ENCODE results near the gene ELOB.

The ELOB gene

DNA sequence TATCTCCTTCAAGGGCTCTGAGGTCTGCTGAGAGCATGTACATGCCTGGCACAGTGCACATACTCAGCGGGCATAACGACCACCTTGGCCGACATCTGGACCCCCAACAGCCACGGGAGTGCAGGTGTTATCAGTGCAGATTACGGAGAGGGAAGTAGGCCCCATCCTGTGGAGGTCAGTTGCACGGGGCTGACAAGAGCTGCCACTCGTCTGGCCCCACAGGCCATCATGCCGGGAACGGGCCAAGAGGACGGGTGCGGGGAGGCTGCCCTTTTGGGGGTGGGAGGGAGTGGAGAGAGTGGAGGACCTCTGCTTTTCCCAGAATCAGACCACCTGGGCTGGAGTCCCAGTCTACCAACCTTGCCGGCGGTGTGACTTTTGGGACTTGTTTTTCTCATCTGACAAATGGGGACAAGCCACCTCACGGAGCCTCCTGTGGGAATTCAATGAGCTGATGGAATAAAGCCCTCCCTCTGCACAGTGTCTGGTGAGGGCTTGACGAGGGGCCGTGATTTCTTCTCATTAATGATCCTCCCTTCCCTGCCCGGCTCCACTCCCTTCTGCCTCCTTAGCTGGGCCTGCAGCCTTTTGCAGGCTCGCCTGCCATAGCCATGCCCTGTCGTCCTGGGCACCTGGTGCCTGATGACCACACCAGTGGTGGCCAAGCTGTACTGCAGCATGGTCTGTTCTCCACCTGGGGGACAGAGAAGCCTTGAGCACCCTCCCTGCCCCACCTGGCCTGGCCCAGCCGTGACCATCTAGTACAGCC, 5.7 kb upstream of the ELOB start:
- DNase-seq = no peak

DNA sequence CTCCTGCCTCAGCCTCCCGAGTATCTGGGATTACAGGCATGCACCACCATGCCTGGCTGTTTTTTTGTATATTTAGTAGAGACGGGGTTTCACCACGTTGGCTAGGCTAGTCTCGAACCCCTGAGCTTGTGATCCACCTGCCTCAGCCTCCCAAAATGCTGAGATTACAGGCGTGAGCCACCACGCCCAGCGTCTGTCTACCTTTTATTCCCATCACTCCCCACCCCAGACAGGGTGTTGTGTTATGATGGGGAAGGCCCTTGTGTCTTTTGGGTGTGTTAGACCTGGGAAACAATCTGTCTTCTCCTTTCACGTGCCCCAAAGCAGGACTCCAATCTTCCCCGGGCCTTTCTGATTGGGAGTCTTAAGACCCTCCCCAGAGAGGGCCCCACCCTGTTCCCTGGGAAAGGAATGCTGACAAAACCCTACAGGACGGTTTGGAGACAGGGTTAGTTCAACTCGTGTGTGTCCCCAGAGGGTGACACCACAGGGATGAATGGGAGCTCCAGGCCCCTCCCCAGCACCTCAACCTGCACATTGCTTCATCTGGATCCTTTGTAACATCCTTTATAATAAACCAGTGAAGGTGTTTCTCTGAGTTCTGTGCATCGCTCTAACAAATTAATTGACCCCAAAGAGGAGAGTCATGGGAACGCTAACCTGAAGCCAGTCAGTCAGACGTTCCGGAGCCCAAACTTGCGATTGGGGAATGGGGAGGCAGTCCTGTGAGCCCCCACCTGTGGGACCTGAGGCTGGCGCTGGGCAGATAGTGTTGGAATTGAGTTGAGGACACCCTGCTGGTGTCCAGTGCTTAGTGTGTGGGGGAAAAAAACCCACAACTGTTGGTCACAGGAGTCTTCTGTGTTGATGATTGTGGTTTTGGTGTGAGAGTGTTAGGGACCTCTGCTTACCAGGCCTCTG, 3.2 kb upstream of the ELOB start:
- no peak for DNase-seq

DNA sequence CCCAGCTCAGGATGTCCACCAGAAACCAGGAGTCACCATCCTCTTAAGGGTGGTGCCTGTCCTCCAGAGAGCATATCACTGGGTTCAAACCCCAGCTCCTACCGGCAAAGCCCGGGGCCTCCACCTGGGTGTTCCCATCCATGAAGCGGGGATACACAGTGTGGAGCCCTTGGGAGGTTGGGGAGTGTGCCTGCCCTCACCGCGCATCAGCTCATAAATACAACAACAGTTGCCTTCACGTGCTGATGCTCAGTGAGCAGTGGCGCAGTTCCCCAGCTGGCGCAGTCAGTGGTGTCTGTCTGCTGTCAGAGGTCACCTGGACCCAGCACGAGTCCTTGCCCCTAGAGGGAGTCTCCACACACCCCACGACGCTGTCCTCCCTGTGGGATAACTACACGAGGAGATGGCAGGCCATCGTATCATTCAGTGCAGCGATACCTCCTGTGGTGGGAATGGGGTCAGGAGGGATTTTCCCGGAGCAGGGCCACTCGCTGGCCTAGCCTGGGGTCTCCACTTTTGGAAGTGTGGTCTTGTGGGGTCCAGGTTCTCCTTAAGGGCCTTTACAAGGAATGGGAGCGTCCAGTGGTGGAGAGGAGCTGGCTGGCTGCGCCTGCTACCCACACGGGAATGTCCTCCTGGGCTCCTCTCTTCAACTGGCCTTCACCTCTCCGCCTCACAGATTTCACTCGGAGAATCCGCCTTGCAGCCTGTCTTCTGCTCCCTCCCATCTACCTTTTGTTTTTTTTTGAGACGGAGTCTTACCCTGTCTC, 2.3 kb upstream of the ELOB start:
- no peak for DNase-seq

DNA sequence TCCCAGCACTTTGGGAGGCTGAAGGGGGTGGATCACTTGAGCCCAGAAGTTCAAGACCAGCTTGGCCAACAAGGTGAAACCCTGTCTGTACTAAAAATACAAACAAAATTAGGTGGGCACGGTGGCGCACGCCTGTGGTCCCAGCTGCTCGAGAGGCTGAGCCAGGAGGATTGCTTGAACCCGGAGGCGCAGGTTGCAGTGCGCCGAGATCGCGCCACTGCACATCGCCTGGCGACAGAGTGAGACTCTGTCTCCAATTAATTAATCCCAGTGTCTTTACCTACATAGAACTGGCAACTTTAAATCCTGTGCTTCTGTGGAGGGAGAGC, 1.5 kb upstream of the ELOB start:
- no peak for DNase-seq

DNA sequence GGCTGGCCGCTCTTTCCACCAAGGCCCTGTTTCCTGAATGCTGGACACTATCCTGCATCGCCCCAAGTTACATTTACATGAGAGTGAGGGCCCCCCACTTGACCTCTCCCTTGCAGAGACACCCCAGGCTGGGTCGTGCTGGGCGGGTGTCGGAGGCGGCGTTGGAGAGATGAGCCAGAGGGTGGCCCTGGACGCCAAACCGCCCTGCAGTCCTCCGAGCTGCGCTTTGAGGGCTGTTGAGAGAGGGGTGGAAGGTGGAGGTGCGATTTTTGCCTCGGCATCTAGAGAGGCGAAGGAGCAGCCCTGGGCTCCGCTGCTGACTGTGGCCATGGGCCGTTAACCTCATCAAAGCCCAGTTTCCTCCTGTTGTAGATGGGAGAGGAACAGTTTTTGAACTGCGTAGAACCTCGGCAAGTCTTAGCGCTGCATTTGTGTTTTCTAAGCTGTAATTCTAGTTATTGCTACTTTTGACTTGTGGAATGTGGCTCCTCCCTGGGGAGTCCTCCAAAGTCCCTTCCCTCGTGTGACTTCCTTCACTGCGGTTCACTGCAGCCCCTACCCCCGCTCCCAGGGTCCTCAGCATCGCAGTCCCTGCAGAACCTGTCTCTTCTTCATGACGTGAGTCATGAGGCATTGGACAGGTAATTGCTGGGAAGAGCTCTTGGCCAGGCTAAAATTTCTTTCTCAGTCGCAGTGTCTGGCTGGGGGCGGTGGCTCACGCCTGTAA, 986 bp upstream of the ELOB start:
- peak; percentile 20 for DNase-seq

DNA sequence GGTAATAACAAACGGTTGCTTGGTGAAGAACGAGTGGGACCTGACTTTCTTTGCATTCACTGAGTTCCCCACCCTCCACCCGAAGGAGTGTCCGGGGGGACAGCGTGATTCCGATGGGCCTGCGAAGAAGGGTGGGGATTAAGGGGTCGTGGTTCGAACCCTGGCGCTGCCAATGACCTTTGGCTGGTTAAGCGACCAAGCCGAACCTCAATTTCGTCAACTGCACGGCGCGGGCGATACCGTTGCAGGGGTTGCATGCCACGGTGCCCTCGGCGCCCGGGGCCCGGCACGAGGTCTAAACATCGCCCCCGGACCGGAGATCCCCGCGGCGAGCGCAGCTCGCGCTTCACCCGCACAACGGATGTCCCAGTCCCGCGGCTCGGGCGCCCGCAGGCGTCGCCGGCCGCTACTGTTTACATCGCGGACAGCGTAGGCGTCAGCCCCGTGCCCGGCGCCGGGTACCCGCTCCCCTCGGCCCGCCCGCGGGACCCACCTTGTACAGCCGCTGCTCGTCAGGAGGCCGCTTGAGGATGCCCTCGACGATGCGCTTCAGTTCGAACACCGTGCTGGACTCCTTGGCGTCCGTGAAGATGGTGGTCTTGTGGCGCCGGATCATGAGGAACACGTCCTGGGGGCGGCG, 460 bp downstream of the ELOB start:
- DNase-seq = no peak

DNA sequence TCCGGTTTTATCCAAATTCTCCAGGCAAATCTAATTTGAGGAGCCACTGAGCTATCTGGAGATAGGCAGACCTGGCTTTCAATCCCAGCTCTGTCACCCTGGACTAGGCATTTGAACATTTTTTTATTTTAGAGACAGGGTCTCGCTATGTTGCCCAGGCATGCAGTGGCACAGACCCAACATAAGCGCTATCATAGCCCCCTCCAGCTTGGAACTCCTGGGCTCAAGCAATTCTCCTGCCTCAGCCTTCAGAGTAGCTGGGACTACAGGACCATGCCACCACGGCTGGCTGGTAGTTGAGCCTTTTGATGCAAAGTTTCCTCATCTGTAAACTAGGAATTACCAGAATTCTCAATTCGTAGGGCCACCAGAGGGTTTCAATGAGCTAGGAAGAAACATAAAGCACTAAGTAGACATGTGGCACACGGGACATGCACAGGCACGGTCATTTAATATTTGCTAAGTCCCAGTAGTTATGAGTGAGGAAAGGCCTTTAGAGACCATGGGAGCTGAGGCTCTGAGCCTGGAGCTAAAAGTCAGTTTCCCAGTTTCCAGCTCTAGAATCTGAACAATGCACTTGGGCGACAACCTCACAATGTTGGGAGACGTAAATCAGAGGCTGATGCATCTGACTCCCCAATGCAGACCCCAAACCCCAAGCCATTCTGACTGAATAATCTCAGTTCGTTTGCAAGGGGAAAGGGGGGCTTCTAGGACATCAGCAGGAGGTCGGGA, 1.1 kb downstream of the ELOB start:
- no peak for DNase-seq

DNA sequence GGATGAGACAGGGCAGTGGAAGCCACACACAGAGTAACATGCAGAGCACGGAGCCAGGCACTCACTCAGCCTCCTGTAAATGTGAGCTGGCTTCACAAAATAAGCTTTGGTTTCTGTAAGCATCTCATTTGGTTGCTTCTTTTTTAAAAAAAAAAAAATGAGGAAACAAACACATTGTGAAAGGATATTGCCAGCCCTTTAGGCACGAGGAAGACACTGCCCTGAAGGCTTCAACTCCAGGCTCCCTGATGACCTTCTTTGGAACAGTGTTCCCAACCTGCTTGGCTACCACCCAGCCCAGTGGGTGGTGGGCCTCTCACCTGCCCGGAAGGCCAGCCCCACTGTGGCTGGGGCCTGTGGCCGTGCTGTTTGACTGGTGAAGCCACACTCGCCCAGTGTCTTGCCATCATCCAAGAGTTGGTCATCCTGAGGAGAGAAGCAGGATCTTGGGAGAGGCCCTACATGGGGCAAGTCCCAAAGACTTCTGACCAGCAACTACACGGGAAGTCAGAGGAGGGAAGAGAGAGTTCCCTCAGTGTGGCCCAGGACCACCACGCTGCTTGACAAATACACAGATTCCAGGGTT, 1.9 kb downstream of the ELOB start:
- no peak for DNase-seq

DNA sequence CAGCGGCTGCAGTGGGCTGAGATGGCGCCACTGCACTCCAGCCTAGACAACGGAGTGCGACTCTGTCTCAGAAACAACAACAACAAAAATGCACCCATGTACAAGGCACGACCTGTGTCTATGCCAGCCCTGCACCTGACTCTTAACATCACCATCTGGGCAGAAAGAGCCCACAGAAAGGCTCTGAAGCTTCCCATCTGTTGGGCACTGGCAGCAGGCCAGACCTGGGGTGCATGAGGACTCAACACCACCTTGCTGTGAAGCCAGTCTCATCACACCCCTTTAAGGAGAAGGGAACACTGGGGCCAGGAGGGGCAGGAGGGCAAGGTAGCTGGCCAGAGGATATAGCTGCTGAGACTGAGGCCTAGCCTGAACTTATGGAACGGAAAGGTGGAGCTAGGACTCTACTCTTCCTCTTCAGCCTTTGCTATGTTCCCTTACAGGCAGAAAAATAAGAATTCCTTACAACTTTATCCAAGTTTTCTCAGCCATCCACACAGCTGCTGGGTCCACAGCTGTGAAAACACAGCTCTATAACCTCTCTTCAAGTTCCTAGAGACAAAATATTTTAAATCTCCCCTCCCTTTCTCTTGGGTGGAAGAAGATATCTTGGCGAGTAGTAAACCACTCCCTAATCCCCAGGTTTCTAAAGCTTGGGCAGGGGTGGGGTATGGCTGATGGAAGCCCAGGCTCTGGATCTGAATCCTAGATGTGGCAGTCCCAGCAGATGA, 2.8 kb downstream of the ELOB start:
- no peak for DNase-seq

DNA sequence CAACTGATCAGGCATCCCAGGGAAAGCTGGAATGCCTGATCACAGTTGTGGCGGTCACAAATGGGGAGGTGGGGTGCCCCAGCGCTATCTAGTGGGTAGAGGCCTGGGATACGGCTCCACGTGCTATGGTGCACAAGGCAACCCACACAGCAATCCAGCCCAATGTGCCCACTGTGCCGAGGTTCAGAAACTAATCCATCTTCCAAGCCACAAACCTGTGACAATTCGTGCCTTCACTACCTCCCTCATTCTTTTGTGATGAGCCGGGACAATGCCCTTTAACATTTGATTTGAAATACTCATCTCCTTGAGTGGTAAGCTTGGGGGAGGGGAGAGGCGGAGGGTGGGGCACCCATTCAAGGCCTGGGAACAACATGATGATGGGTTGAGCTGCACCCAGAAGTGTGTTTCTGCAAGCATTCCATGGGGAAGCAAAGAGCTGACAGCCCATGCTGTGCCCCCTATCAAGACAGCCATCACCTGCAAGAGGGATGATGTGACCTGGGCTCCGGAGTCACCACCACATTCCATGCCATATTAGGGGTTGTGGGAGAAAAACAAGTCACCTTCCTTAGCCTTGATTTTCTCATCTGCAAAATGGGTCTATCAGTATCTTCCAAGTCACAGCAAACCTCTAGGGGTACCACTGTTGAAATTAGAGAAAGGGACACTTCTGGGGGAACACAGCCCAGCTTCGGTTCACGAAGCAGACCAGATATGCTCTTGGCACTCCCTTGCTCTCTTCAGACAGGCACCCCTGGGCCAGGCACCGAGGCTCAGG, 3.7 kb downstream of the ELOB start:
- peak; percentile 27 for DNase-seq

DNA sequence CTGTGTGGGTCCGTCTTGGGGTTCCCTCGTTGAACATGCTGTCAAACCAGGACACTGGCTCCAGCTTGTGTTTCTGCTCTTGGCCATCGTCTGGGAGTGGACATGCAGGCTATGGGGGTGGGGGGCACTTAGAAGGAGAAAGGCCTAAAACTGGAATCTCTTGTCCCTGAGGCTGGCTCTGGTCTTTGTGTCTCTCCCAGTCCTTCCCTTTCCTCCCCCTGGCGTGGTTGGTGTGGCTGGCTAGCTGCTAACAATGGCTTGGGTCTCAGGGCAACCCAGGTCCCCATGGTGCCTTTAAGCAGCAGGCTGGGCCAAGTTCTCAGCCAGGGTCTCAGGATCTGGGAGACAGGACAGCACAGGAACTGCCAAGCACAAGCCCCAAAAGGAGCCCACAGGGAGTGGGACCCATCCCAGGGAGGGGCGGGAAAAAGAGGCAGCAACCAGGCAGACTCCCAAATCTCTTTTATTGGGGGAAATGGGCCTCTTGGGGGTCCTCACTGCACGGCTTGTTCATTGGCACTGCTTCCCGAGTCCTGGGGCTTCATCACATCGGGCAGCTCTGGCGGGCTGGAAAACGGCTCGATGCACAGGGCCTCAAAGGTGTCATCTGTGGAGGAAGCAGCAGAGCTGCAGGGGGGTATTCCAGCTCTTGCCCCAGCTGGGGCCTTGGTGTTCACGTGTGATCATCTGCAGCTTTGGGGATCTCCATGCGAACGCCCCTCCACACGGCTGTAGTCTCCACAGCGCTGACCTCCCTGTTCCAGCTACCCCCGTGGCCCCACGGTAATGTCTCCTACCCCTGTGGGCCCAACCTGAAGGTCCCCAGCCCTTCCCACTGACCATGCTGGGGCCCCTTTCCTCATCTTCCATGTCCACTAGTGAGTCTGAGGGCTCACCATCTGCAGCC, 5.3 kb downstream of the ELOB start:
- no peak for DNase-seq

DNA sequence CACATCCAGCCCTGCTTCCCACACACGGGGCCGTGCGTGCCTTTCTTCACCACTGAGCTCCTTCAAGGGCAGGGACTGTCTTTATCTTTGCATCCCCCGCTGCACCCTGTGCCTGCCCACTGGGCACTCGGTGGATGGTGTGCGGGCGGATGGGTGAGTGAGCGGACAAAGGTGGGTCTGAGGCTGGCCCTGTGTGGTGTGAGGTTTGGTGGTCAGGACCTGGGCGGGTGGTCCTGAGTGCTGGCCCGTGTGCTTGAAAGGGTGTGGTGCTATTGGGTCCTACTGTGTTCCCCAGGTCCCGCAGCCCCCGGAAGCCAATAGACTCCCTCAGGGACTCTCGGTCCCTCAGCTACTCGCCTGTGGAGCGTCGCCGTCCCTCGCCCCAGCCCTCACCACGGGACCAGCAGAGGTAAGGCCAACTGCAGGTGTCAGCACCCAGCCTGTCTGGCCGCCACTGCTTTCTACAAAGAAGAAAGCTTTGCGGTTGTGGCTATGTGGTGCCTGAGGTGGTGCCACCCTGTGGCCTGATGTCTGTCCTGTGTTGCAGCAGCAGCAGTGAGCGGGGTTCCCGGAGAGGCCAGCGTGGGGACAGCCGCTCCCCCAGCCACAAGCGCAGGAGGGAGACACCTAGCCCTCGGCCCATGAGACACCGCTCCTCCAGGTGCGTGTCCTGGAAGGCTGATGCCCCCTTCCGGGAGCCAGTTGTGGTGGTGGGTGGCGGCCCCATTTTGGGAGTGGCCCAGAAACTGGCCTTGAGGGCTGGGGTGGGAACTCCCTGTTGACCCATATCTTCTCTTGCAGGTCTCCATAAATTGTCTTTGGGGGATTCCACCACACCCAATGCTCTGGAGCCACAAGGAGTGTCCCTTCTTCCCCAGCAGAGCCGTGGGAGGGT, 6.8 kb downstream of the ELOB start:
- no peak for DNase-seq

DNA sequence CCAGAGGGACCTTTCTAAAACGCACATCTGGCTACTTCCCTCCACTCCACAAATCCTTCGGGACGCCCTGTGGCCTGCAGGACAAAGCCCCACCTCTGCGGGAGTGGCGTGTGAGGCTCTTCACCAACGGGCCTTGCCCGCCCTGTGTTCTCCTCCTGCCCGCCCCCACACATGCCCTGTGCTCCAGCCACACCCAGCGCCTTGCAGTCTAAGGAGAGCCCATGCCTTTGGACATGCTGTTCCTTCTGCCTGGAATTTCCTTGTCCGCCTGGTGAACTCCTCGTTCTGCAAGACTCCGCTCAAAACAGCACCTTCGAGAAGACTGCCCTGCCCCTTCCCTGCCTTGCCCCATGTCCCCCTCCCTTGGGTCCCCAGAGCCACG, 7.4 kb downstream of the ELOB start:
- DNase-seq = no peak

DNA sequence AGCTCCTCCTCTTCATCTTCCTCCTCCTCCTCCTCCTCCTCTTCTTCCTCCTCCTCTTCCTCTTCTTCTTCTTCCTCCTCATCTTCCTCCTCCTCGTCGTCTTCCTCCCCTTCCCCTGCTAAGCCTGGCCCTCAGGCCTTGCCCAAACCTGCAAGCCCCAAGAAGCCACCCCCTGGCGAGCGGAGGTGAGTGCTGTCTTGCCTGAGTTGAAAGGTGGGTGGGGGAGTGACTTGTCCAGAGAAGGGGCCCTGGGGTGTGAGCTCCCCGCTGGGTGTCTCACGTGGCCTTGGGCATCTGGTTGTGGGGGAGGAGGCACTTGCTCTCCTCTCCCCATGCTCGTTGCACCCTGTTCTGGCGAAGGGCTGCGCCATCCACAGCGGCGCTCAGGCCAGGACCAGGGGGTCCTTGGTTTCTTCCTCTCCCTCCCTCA, 8.0 kb downstream of the ELOB start:
- no peak for DNase-seq

DNA sequence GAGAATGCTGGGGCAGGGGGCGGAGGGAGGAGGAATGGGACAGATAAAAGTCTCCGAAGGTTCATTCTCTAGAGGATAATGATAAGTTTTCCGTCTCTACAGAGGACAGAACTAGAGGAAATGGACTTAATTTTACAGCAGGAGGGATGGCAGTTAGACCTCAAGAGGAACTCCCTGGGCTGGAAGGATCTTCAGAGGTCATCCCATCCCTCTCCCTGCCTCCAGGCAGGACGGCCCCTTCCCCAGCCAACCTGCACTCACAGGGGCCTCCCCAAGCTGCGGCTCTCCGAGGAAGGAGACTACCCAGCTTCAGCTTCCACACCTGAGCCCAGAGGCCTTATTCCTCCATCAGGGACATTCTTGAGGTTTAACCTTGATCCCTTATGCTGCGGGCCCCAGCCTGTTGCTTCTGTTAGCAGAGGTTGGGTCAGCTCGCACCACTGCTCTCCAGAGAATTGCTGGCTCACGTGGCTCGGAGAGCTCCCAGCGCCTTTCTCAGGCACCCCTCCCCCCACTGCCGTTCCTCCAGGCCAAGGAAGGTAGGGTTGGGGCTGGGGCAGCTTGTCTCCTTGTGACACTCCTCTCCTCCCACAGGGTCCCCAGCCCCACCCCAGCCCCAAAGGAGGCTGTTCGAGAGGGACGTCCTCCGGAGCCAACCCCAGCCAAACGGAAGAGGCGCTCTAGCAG, 8.5 kb downstream of the ELOB start:
- no peak for DNase-seq

DNA sequence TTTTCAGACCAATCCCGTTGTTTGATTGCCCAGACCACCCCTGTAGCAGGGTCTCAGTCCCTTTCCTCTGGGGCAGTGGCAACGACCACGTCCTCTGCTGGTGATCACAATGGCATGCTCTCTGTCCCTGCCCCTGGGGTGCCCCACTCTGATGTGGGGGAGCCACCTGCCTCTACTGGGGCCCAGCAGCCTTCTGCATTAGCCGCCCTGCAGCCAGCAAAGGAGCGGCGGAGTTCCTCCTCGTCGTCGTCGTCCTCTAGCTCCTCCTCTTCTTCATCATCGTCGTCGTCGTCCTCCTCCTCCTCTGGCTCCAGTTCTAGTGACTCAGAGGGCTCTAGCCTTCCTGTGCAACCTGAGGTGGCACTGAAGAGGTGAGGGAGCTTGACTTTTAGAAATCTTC, 9.2 kb downstream of the ELOB start:
- DNase-seq = no peak
